Activated naive CD4-positive, alpha-beta T cell treated with Interleukin-2 at 50 U/mL for 16 hours (primary cell): Measurements from ENCODE around the gene PCBD2.
"Not testable (repeated sequence)": the region's sequence is repeated elsewhere in the genome, so short reads cannot be mapped to it uniquely, and the experiment has no call there.

ENCODE experiments used
- DNase-seq: peaks from one replicate; pipeline ENCODE4 v3.0.0-alpha.2; 2020

Gene PCBD2

DNA sequence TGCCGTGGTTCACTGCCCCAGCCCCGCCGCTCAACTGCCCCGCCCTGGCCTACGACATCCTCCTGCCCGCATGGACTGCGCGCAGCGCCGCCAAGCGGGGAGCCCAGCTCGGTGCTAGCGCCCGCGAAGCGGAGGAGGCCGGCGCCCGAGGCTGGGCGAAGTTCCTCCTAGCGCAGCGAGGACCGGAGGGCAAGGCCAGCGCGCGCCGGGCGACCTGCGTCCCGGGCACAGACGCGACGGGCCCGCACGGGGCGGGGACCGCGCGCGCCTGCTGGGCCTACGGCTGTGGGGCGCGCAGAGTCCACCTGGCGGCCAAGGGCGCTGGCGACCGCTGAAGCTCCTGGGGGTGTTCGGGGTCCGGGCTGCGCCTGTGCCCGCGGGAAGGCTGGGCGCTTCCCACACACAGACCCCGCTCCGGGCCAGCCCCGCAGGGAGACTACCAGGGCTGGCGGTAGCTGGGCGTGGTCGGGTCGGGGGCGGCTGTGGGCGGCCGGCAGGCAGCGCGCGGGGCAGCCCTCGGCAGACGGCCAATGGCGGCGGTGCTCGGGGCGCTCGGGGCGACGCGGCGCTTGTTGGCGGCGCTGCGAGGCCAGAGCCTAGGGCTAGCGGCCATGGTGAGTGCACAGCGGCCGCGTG is at the start of gene PCBD2:
PCBD2 (plus strand) TSS at position 522 of the 636 bp plus-strand sequence; CDS start at position 531, 9 bp downstream.
- peak; percentile 93 for DNase-seq

DNA sequence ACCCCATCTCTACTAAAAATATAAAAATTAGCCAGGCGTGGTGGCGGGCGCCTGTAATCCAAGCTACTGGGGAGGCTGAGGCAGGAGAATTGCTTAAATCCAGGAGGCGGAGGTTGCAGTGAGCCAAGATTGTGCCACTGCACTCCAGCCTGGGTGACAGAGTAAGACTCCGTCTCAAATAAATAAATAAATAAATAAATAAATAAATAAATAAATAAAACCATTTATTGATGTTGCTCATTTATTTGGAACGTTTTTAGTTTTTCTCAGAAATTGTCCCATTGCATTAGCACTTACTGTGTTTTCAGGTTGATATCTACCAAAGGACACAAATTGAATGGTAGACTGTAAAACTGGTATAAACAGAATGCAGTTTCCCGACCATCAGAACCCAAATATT is 48.5 kb upstream of the PCBD2 start:
- not testable (repeated sequence) for DNase-seq

GRCh38 chr5:134857401-134857800 is 47.5 kb upstream of the PCBD2 start:
- DNase-seq: no peak

DNA sequence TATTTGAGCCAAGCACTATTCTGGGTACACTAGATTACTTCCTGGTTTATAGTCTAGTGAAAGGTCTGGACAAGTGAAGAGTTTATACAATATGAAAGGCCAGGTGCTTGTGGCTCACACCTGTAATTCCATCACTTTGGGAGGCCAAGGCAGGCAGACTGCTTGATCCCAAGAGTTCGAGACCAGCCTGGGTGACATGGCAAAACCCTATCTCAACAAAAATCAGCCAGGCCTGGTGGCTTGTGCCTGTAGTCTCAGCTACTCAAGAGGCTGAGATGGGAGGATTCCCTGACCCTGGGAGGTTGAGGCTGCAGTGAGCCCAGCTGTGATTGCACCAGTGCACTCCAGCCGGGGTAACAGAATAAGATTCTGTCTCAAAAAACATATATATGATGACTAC is 40.2 kb upstream of the PCBD2 start:
- no peak for DNase-seq

- peak; percentile 9 for DNase-seq
These were observed 31.4 kb upstream of the PCBD2 start for GRCh38 chr5:134873494-134873893.

DNA sequence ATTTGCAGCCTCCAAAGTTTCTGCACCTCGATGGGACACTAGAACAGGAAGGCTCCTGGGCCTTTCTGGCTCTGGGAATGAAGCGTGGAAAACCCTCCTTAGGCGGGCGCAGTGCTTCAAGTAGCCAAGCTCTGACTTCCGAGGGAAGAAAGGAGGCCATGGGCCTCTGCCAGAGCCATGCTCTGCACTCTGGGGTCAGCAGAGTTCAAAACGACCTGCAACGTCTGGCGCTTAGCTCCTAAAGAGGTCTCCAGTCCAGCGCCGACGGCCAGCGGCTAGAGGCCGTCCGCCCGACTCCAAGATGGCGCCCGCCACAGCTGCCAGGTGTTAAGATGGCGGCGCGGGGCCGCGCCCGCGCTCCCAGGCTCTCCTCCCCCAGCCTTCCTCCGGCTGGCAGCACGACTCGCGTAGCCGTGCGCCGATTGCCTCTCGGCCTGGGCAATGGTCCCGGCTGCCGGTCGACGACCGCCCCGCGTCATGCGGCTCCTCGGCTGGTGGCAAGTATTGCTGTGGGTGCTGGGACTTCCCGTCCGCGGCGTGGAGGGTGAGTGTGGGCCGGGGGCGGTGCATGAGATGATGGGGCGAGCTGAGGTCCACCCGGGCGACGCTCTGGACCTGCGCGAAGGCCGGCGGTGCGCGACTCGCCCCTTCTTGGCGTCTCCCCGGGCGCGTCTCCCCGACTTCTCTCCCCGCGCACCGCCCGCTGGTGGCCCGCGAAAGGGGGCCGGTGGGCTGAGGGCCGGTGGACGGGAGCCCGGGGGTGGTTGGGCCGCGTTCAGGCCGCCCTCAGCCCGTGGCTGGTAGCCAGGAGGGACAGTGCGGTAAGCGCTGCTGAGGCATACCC is 30.7 kb upstream of the PCBD2 start, which contains the start of gene TXNDC15:
TXNDC15 (plus strand) TSS at position 385 of the 844 bp plus-strand sequence; CDS start at position 442, 57 bp downstream.
- DNase-seq: peak; percentile 84

DNA sequence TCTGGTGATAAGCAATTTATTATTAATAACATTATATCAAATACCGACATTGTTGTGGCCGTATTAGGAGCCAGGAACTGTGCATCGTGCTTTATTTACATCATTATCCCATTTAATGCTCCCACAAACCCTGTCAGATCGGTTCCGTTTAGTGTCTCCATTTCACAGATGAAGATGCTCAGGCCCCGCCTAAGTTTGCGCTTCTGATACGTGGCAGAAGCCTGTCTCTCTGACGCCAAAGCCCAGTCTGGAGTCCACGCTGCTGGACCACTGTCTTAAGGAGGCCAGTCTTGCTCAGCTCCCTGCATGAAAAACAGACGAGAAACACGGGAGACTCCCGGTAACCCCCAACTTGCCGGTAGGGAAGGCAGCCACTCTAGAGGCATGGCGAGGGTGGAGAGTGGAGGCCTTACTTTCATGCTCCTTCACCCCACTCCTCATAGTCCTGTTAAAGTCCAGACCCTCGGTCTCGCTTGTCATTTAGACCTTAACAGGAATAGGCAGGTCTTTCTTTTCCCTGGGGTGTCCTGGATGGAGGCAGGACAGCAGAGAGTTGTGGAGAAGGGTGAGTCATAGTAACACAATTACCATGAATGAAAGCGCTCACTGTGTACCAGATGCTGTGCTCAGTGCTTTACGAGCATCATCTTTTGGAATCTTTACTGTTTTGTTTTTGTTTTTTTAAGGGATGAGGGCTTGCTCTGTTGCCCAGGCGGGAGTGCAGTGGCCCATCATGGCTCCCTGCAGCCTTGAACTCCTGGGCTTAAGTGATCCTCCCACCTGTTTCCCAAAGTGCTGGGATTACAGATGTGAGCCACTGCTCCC is 29.9 kb upstream of the PCBD2 start:
- DNase-seq: peak; percentile 52

DNA sequence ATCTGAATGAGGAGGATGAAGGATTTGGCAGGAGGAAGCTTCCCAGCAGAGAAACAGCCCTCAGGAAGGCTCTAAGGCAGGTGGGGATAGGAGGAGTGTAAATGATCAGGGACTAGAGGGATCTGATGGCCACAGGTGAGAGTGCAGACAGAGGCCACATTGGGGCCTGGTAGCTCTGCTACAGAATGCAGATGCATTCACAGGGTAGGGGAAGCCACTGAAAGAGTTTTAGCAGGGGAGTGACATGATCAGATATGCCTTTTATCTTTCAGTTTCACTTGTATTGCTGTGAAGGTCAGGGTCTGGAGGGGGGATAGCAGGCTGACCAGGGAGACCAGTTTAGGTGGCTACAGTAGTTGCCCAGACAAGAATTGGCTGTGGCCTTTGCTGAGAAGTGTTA is 27.8 kb upstream of the PCBD2 start:
- no peak for DNase-seq

- DNase-seq: no peak
These were observed 26.5 kb upstream of the PCBD2 start for GRCh38 chr5:134878403-134878802.

- DNase-seq: no peak
These were observed 25.5 kb upstream of the PCBD2 start for GRCh38 chr5:134879456-134879855.

DNA sequence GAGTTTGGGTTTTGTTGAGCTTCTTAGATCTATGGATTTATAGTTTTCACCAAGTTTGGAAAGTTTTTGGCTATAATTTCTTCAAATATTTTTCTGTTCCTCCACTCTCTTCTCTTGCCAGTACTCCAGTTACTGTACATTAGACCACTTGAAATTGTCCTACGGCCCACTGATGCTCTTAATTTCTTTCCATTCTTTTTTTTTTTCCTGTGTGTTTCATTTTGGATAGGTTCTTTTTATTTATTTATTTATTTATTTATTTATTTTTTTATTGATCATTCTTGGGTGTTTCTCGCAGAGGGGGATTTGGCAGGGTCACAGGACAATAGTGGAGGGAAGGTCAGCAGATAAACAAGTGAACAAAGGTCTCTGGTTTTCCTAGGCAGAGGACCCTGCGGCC is 24.0 kb upstream of the PCBD2 start:
- not testable (repeated sequence) for DNase-seq

DNA sequence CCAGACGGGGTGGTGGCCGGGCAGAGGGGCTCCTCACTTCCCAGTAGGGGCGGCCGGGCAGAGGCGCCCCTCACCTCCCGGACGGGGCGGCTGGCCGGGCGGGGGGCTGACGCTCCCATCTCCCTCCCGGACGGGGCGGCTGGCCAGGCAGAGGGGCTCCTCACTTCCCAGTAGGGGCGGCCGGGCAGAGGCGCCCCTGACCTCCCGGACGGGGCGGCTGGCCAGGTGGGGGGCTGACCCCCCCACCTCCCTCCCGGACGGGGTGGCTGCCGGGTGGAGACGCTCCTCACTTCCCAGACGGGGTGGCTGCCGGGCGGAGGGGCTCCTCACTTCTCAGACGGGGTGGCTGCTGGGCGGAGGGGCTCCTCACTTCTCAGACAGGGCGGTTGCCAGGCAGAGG is 23.2 kb upstream of the PCBD2 start:
- DNase-seq: not testable (repeated sequence)

- no peak for DNase-seq
These were observed 17.3 kb upstream of the PCBD2 start for GRCh38 chr5:134887593-134888159.

DNA sequence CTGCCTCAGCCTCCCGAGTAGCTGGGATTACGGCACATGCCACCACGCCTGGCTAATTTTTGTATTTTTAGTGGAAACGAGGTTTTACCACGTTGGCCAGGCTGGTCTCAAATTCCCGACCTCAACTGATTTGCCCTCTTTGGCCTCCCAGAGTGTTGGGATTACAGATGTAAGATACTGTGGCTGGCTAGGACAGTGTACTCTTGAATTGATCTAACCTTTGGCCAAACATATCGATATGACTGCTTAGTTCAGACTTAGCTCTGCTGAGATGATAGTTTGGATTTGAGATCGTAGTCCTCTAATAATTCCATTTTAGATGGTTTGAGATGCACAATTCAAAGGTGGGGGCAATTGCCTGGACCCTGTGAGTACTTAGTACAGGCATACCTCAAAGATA is 15.6 kb upstream of the PCBD2 start:
- DNase-seq: no peak

GRCh38 chr5:134891473-134891872 is 13.5 kb upstream of the PCBD2 start:
- no peak for DNase-seq

- no peak for DNase-seq
These were observed 12.6 kb upstream of the PCBD2 start for GRCh38 chr5:134892282-134892681.

DNA sequence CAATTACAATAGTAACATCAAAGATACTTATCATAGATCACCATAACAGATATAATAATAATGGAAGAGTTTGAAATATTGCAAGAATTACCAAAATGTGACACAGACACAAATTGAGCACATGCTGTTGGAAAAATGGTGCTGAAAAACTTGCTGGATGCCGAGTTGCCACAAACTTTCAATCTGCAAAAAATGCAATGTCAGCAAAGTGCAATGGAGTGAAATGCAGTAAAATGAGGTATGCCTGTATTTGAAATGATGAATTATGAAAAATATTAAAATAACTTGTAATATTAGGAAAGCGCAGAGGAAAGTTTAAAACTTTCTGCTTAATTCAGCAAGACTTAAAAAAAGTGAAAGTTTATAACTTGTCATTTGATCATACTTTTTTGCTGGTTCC is 12.0 kb upstream of the PCBD2 start:
- DNase-seq: no peak

DNA sequence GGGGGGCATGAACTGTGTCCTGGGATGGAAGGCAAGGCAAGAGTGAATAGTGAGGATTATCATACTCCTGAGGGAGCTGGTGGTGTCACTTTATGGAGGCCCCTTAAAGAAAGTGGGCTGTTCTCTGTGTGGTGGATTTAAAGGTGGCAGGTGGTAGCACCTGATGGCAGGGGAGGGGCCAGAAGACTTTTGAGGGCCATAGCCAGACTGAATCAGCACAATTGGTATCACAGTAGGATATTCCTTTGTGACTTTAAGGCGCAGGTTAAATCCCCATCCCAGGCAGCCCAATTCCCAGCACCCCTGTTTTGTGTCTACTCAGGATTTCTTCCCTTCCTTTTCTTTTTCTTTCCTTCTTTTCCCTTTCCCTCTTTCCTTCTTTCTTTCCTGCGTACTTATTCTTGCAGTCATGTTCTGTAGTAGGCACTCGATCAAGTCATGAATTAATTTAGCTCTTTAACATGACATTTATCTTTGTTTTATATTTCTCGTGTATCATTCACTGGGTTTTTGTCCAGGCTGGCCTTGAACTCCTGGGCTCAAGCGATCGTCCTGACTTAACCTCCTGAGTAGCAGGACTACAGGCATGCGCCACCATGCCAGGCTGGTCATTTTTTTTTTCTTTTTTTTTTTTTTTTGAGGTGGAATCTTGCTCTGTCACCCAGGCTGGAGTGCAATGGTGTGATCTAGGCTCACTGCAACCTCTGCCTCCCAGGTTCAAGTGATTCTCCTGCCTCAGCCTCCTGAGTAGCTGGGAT is 11.0 kb upstream of the PCBD2 start:
- no peak for DNase-seq

GRCh38 chr5:134902071-134902801 is 2.7 kb upstream of the PCBD2 start:
- DNase-seq: no peak

DNA sequence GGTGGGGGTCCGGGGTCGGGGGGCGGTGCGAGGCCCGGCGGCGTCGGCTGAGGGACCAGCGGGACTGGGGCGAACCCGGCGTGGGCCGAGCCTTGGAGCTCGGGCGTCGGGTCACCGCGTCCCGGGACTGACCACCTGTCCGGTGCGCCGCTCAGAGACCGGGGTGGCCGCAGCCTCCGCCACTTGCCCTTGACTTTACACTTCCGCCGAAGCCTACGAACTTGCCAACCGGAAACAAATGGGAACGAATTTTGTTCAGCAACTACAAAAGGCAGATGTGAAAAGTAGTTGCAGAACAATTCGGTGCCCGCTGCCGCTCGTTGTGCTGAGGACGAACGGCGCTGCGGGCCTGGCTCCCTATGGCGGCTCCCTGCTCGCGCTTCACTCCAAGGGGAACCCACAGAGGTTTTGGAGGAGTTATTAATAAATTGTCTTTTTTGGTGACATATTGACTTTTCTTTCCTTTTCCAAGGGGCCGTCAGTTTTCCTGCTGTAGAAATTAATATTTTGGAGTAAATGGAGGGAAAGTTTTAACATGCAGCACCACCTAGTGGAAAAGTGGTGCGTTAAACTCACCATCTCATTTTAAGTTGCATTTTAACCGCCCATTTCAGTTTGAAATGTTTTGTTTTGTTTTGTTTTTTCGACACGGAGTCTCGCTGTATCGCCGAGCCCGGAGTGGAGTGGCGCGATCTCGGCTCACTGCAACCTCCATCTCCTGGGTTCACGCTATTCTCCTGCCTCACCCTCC is 490 bp downstream of the PCBD2 start:
- DNase-seq: peak; percentile 63

- DNase-seq: no peak
These were observed 1.9 kb downstream of the PCBD2 start for GRCh38 chr5:134906811-134907210.
